ENCODE measurements around the gene TIGD2.

DNA sequence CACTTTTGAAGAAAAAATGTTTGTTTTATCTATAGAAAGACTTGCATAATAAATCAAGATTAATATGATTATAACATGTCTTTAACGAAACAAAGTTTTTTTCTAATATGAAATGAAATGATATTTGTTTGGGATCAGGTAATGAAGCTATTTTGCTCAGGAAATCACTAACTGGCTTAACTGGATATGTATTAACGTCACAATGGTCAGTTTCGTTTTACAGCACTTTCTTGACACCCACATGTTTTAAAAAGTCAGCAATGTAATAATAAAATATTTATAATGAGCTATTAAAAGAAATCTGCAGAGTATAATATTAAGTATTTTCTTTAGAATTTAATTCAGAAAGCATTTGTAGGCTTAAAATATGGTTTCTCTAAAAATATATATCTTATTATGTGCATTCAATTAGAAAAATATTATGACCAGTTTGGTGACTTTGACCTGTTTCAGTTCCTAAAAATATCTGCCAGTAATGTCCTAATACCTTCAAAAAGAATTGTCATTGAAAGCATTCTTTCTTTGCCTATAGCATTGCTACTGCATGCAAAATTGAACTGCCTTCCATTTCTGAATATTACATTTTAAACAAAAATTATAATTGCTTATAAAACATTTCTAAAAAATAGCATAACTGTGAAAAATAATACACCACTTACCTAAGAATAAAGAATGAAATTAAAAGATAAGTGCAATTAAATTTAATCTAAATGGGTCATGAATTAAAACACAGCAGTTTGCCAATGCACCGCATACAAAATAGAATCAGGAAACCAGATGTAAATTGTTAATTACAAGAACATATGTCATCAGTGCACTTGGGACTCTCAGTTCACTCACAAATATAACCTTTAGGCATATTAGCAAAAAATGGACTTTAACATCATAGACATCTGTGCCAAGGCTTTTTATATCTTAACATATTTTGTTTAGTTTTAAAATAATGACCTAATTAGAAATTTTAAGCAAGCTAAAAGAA, 31.6 kb downstream of the TIGD2 start:
- TF ChIP-seq BHLHE40 (IDR thresholded peaks at IDR 0.05; ENCODE audit: borderline replicate concordance) (no peak), L3MBTL2 (conservative IDR thresholded peaks at IDR 0.05) (no peak), NFRKB (IDR thresholded peaks at IDR 0.05) (no peak), CTBP1 (IDR thresholded peaks at IDR 0.05; ENCODE audit: borderline replicate concordance) (no peak), FOXK2 (IDR thresholded peaks at IDR 0.05) (no peak), FOXM1 (IDR thresholded peaks at IDR 0.05; ENCODE audit: borderline replicate concordance) (no peak), TARDBP (IDR thresholded peaks at IDR 0.05) (no peak), ELF4 (IDR thresholded peaks at IDR 0.05) (no peak), SUZ12 (IDR thresholded peaks at IDR 0.05) (no peak), ZNF384 (IDR thresholded peaks at IDR 0.05) (no peak), SP1 (IDR thresholded peaks at IDR 0.05) (no peak)
- TF ChIP-seq, protein P1, sequence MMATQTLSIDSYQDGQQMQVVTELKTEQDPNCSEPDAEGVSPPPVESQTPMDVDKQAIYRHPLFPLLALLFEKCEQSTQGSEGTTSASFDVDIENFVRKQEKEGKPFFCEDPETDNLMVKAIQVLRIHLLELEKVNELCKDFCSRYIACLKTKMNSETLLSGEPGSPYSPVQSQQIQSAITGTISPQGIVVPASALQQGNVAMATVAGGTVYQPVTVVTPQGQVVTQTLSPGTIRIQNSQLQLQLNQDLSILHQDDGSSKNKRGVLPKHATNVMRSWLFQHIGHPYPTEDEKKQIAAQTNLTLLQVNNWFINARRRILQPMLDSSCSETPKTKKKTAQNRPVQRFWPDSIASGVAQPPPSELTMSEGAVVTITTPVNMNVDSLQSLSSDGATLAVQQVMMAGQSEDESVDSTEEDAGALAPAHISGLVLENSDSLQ (IDR thresholded peaks at IDR 0.05): no peak

All from HEK293T (cell line).